Activated CD4-positive, alpha-beta T cell treated with anti-CD3 and anti-CD28 coated beads for 36 hours (primary cell): ENCODE results near the gene MACROD1. TPM values are rescaled to one million over a fixed set of nuclear protein-coding genes. Genes with fewer than 3 reads are reported as not detected.

Experiments
- ATAC-seq: fragments of 200-7000 bp; cut with Tn5 transposase; one replicate; pipeline ENCODE4 v1.10.0; 2021; ENCODE audit warnings: mild to moderate bottlenecking, moderate library complexity
- CTCF ChIA-PET: fragments of 350-600 bp; sonication (Branson Sonifier 250); formaldehyde crosslinking; loops from one replicate; lab custom pipeline; 2021; ENCODE audit warnings: antibody characterized with exemption; lab: Charles Lee
- POLR2A ChIA-PET: fragments of 350-600 bp; sonication (Branson Sonifier 250); formaldehyde crosslinking; loops from one replicate; lab custom pipeline; 2021; ENCODE audit warnings: antibody characterized with exemption, inconsistent platforms; lab: Charles Lee
- DNase-seq: peaks from one replicate; pipeline ENCODE4 v3.0.0-alpha.2; 2020
- H3K27ac Mint-ChIP-seq: one replicate; pipeline ENCODE4 v1.8.0; 2021; ENCODE audit warnings: mixed read lengths
- H3K27me3 Mint-ChIP-seq: one replicate; pipeline ENCODE4 v1.8.0; 2021; ENCODE audit warnings: mixed read lengths
- H3K36me3 Mint-ChIP-seq: one replicate; pipeline ENCODE4 v1.8.0; 2021; ENCODE audit warnings: low read depth, mixed read lengths
- H3K4me1 Mint-ChIP-seq: one replicate; pipeline ENCODE4 v1.8.0; 2021; ENCODE audit warnings: mixed read lengths
- H3K4me3 Mint-ChIP-seq: one replicate; pipeline ENCODE4 v1.8.0; 2021; ENCODE audit warnings: mild to moderate bottlenecking, moderate library complexity, mixed read lengths
- H3K9me3 Mint-ChIP-seq: one replicate; pipeline ENCODE4 v1.8.0; 2021; ENCODE audit warnings: low read depth, mixed read lengths
- intact Hi-C, 2 experiments: fragments of 100-400 bp; cut with DNase I in 1 of 2; cut with micrococcal nuclease in 1 of 2; formaldehyde crosslinking; loops; one replicate each; pipeline versions ENCODE4 v1.14.2 to v1.15.1; 2022 to 2024; cut with DNase I, micrococcal nuclease
- total RNA-seq, 2 experiments: library from RNA; stranded (reverse); gene quantifications; one replicate each; pipeline ENCODE4 v1.2.3, GENCODE V29; 2021

The MACROD1 gene
- total RNA-seq, 2 experiments from 2014 or later: 26.4 to 28.6 TPM

DNA sequence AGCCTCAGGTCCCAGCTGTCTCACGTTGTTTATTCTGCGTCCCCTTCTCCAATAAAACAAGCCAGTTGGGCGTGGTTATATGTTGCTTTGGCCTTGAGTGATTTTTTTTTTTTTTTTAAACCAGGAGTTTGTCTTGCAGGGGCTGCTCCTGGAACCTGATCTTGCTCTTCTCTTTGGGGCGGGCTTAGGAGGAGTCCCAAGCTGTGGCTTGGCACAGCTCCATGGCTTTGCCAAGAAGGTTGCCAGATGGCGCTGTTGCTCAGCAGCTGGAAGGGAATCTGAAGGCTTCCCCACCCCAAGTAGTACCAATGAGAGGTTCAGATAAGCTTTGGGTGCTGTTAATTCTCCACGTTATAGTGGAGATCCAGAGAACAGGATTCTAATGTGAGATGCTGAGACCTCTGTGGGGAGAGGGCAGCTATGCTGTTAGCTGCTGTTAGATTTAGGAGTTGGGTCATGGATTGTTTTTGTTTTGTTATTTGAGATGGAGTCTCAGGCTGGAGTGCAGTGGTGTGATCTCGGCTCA, 38.6 kb upstream of the MACROD1 start:
- Mint-ChIP-seq H3K27ac (peak overlapping the region; percentile 79), H3K4me3 (peak overlapping the region; percentile 33), H3K36me3 (peaks cover 81% of the 10 kb centered on the region), H3K4me1 (peaks cover 41% of the 10 kb centered on the region), H3K27me3 (no peaks in the 10 kb centered on the region), H3K9me3 (no peaks in the 10 kb centered on the region)
- DNase-seq: peak; percentile 90
- POLR2A ChIA-PET: interaction anchor here (0.7 to 1.7 kb wide), 9 partner anchors 17 to 1571 kb away, joined by 3 to 9 read pairs (median 5); partner anchors contain the start of genes FKBP2, PRDX5 and STIP1
- ATAC-seq: peak; percentile 30
- CTCF ChIA-PET: interaction anchor here (0.6 to 7.3 kb wide), 30 partner anchors 10 to 657 kb away, joined by 3 to 111 read pairs (median 4); partner anchors contain the start of genes BAD, CATSPERZ, ESRRA and FKBP2
- intact Hi-C loops: loop anchor here (1.0 kb wide), 2 partner anchors 46 to 100 kb away; no protein-coding TSS in a partner anchor

DNA sequence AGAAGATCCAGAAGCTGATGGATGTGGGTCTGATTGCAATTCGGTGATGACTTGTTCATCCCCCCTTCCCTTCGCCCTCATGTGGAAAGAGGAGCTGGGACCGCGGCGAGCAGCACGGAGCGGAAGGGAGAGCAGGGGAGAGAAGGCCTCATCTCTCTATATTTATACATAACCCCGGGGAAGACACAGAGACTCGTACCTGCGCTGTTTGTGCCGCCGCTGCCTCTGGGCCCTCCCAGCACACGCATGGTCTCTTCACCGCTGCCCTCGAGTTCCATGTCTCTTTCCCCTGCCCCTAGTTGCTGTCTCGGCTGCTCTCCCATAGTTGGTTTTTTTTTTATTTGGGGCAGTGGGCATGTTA, 38.1 kb upstream of the MACROD1 start:
- H3K4me3 Mint-ChIP-seq: no peak overlapping the region

DNA sequence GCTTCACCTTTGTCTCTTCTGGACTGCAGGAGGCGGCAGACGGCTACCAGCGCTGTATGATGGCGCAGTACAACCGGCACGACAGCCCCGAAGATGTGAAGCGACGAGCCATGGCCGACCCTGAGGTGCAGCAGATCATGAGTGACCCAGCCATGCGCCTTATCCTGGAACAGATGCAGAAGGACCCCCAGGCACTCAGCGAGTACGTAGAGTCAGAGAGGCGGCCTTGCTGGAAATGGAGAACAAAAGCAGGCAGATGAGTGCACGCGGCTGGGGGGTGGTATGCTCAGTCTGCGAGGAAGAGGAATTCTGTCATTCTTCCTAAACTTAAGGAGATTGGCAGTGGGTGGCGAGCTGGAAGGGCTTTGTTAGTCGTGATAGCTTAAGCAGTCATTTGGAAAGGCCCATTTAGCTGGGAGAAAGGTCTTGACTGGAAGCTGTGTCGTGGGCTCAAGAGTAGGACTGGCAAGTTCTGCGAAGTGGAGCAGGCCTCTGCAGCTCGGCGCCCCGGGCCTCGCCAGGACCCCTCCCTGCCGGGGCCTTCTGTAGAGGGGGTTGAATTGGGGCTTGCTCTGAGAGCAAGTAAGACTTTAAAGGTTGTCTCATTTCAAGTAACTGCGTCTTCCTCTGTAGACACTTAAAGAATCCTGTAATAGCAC, 37.6 kb upstream of the MACROD1 start:
- peaks cover 33% of the 10 kb centered on the region for H3K4me1 Mint-ChIP-seq
- no peak overlapping the region for H3K27ac Mint-ChIP-seq
- no peaks in the 10 kb centered on the region for H3K9me3 Mint-ChIP-seq
- CTCF ChIA-PET: interaction anchor here (0.9 to 7.3 kb wide), 9 partner anchors 14 to 114 kb away, joined by 3 to 111 read pairs (median 5); partner anchors contain the start of genes BAD, CATSPERZ, ESRRA and PRDX5
- DNase-seq (no peak), ATAC-seq (no peak)
- POLR2A ChIA-PET: interaction anchor here (1.7 kb wide), 1 partner anchor 101 kb away, joined by 9 read pairs; no protein-coding TSS in a partner anchor
- no peak overlapping the region for H3K4me3 Mint-ChIP-seq
- H3K36me3 Mint-ChIP-seq: peaks cover 76% of the 10 kb centered on the region
- intact Hi-C loops: loop anchor here (1.0 kb wide), 2 partner anchors 47 to 101 kb away; no protein-coding TSS in a partner anchor
- no peaks in the 10 kb centered on the region for H3K27me3 Mint-ChIP-seq

More for the DNA sequence above, 38.1 kb upstream of the MACROD1 start:
- POLR2A ChIA-PET: interaction anchor here (0.7 to 1.7 kb wide), 5 partner anchors 16 to 114 kb away, joined by 3 to 9 read pairs (median 4); partner anchors contain the start of genes PRDX5 and STIP1
- CTCF ChIA-PET: interaction anchor here (0.7 to 7.3 kb wide), 26 partner anchors 10 to 658 kb away, joined by 3 to 111 read pairs (median 5); partner anchors contain the start of genes BAD, CATSPERZ, ESRRA and FKBP2
- ATAC-seq (no peak), DNase-seq (no peak)
- peaks cover 78% of the 10 kb centered on the region for H3K36me3 Mint-ChIP-seq
- H3K27me3 Mint-ChIP-seq: no peaks in the 10 kb centered on the region
- no peaks in the 10 kb centered on the region for H3K9me3 Mint-ChIP-seq
- intact Hi-C loops: loop anchor here (1.0 kb wide), 2 partner anchors 46 to 100 kb away; no protein-coding TSS in a partner anchor
- H3K27ac Mint-ChIP-seq: peak overlapping the region; percentile 79
- H3K4me1 Mint-ChIP-seq: peaks cover 38% of the 10 kb centered on the region

DNA sequence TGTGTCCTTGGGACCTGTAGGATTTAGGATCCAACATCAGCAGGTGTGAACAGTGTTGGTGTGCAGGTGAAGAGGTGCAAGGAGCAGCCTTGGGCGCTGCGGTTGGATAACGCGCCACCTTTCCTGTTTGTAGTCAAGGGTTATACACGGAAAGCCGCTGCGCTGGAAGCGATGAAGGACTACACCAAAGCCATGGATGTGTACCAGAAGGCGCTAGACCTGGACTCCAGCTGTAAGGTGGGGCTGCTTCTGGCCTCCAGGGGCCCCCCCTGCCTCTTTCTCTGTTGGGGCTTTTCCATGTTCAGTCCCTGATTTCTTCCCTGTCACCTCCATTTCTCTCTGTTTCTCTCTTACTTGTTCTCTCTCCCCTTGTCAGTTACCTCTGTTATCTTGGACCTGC, 37.1 kb upstream of the MACROD1 start:
- no peaks in the 10 kb centered on the region for H3K27me3 Mint-ChIP-seq
- H3K27ac Mint-ChIP-seq: no peak overlapping the region
- no peak overlapping the region for H3K4me3 Mint-ChIP-seq
- no peaks in the 10 kb centered on the region for H3K9me3 Mint-ChIP-seq
- H3K4me1 Mint-ChIP-seq: peaks cover 31% of the 10 kb centered on the region
- peaks cover 72% of the 10 kb centered on the region for H3K36me3 Mint-ChIP-seq
- no peak for ATAC-seq
- intact Hi-C loops: no loop called here
- POLR2A ChIA-PET: no interaction called here
- CTCF ChIA-PET: interaction anchor here (0.9 to 7.3 kb wide), 4 partner anchors 17 to 100 kb away, joined by 4 to 111 read pairs (median 22); partner anchors contain the start of genes CATSPERZ, ESRRA and STIP1
- DNase-seq: no peak

DNA sequence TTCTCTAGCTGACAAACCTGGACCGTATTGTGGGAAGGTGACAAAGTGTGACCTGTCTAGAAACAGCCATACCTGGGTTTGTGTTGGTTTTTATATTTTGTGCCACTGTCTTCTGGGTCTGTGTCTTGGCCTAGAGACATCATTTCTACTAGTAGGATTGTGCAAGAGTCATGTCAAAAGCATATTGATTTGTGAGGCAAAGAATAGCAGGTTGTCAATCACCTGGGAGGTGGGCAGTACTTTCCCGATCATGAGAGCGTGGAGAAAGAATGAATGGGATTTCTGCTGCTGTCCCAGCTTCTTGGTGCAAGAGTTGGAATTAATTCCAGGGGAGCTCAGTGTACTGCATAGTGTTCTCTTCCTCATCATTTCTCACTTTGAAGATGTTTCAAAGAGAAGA, 35.6 kb upstream of the MACROD1 start:
- ChIA-PET POLR2A (no interaction called here), CTCF (interaction anchor here (0.6 kb wide), 1 partner anchor 50 kb away, joined by 3 read pairs; no protein-coding TSS in a partner anchor)
- intact Hi-C loops: no loop called here
- Mint-ChIP-seq H3K4me3 (no peak overlapping the region), H3K27me3 (no peaks in the 10 kb centered on the region), H3K4me1 (peaks cover 28% of the 10 kb centered on the region), H3K9me3 (no peaks in the 10 kb centered on the region), H3K27ac (peak overlapping the region; percentile 19), H3K36me3 (peaks cover 69% of the 10 kb centered on the region)
- ATAC-seq (no peak), DNase-seq (no peak)

DNA sequence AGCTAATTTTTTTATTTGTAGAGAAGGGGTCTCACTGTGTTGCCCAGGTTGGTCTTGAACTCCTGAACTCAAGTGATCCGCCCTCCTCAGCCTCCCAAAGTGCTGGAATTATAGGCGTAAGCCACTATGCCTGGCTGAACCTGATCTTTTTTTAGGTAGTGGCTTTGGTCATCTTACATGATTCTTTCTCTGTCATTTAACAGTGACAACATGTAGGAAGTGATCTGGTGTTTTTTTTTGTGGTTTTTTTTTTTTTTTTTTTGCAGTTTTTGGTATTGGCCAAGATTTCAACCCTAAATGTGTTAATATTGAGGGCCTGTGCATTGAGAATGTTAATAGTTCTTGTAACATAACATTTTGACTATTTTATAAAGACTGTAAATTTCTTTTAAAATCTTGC, 32.6 kb upstream of the MACROD1 start:
- intact Hi-C loops: no loop called here
- ChIA-PET CTCF (no interaction called here), POLR2A (no interaction called here)
- no peak for ATAC-seq
- H3K4me1 Mint-ChIP-seq: peaks cover 6% of the 10 kb centered on the region
- no peak for DNase-seq
- no peaks in the 10 kb centered on the region for H3K27me3 Mint-ChIP-seq
- no peaks in the 10 kb centered on the region for H3K9me3 Mint-ChIP-seq
- H3K36me3 Mint-ChIP-seq: peaks cover 73% of the 10 kb centered on the region
- H3K4me3 Mint-ChIP-seq: no peak overlapping the region
- no peak overlapping the region for H3K27ac Mint-ChIP-seq

DNA sequence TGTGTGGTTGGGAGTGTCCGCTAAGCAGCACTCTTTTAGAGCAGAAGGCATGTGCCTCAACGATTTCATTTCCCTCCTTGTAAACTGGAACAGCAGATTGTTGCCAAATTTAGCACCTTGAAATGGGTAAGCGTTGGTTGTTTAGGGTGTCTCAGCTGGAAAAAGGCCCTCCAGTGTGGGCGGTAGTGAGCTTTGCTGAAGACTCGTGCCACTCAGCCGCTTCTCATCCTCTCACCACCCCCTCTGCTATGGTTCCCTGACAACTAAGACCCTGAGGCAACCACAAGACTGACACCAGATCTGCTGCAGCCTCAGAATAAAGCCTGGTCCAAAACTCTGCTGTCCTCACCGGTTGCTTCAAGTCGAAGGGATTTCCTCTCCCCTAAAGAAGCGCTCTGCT, 30.7 kb upstream of the MACROD1 start:
- ATAC-seq (no peak), DNase-seq (no peak)
- ChIA-PET CTCF (interaction anchor here (0.9 to 7.1 kb wide), 2 partner anchors 9 to 40 kb away, joined by 4 to 40 read pairs; partner anchors contain the start of gene FERMT3), POLR2A (interaction anchor here (0.7 kb wide), 1 partner anchor 11 kb away, joined by 3 read pairs; no protein-coding TSS in a partner anchor)
- Mint-ChIP-seq H3K4me1 (peaks cover 8% of the 10 kb centered on the region), H3K4me3 (no peak overlapping the region), H3K27me3 (no peaks in the 10 kb centered on the region), H3K27ac (peak overlapping the region; percentile 67), H3K36me3 (peaks cover 73% of the 10 kb centered on the region), H3K9me3 (no peaks in the 10 kb centered on the region)
- intact Hi-C loops: no loop called here

DNA sequence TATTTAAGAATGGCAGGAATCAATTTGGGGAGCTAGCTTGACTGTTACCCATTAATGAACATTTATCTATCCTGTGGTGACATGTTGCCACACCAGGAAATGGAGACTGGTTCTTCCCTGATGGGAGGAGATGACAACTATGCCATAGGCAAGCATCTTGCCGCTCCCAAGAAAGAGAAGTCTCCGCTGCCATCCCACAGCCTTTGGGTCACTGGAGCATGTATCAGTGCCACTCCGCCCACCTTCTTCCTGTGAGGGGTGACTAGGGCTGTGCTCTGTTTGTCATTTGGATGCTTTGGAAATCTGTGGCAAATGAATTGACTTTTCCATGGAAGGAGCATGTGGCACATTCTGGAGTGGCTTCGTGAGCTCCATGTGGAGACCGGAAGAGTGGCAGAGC, 26.5 kb upstream of the MACROD1 start:
- intact Hi-C loops: no loop called here
- H3K4me3 Mint-ChIP-seq: no peak overlapping the region
- peaks cover 31% of the 10 kb centered on the region for H3K4me1 Mint-ChIP-seq
- ATAC-seq (no peak), DNase-seq (no peak)
- POLR2A ChIA-PET: no interaction called here
- no peaks in the 10 kb centered on the region for H3K27me3 Mint-ChIP-seq
- CTCF ChIA-PET: interaction anchor here (0.6 to 7.1 kb wide), 2 partner anchors 14 to 120 kb away, joined by 4 to 40 read pairs; partner anchors contain the start of gene FERMT3
- peak overlapping the region; percentile 31 for H3K27ac Mint-ChIP-seq
- H3K9me3 Mint-ChIP-seq: no peaks in the 10 kb centered on the region
- H3K36me3 Mint-ChIP-seq: peaks cover 66% of the 10 kb centered on the region

DNA sequence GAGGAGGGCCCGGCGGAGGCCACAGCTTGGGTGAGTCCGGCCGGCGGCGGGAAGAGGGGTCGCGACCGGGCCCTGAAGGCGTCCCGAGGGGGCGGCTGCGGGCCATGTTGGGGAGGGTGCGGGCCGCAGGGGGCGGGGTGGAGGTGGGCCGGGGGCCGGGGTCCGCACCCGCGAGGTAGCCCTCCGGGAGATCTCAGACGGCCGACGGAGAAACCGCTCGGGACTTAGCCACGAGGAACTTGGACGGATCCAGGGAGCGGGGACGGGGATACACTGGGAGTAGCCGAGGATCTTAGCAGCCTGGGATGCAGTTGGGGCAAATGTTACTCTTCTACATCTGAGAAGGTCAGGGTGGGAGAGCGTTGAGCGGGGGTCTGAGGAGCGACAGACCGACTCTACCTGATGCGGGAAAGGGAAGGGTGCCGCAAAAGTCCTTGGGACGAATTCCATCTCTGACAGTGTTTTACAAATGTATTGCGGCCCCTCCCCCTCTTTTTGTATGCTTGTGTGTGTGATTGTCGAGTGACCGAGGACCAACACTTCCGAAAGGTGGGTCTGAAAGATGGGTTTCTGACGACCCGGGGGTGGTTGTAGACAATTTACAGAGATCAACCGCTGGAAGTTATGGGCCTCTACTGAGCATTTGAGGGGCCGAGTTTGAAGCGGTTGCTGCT, 20.7 kb upstream of the MACROD1 start:
- Mint-ChIP-seq H3K4me3 (no peak overlapping the region), H3K27me3 (no peaks in the 10 kb centered on the region), H3K4me1 (peaks cover 43% of the 10 kb centered on the region), H3K27ac (no peak overlapping the region), H3K36me3 (peaks cover 17% of the 10 kb centered on the region), H3K9me3 (no peaks in the 10 kb centered on the region)
- DNase-seq (peak; percentile 64), ATAC-seq (no peak)
- ChIA-PET CTCF (interaction anchor here (0.5 to 3.9 kb wide), 5 partner anchors 19 to 1336 kb away, joined by 3 to 40 read pairs (median 3); partner anchors contain the start of genes FERMT3, PRDX5 and TRMT112), POLR2A (interaction anchor here (0.6 to 2.3 kb wide), 12 partner anchors 11 to 1346 kb away, joined by 3 to 24 read pairs (median 5); partner anchors contain the start of genes FERMT3, NUDT22, PPP1R14B and PRDX5)
- intact Hi-C loops: loop anchor here (1.0 to 10.0 kb wide), 11 partner anchors 20 to 1459 kb away; partner anchors contain the start of genes NUDT22 (in 2 of the 2), TRPT1 (in 2 of the 2), ESRRA (in 1 of the 2) and FERMT3 (in 1 of the 2)

DNA sequence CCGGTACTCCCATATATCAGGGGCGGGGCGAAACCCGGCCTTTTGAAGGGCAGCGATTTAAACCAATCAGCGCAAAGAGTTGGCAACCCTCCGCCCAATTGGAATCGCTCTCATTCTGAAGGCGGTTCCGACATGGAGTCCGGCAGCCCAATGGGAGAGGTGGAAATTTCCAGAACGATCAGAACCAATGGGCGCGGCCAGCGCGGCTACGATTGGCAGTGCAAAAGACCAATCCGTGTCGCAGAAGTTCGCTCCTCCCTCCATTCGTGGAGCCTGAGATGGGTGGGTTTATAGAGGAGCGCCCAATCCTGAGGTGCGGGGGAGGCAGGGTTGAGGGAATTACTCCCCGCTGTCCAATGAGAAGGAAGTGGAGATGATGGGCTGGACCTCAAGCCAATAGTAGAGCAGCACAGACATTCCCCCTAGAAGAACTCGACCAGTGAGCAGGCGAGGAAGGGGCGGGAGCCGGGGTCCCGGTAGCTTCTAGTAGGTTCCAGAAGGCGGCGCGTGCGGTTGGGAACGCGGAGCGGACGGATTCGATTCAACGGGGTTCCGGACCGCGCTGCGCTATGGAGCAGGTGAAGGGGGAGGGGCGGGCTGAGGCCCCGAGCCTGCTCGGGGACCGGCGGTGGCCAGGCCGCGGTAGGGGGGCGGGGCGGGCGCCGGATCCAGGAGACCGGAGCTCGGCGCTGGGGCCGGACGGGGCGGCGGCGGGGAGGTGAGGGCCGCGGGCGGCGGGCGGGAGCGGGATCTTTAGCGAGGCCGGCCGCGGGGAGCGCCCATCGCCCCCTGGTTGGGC, 20.0 kb upstream of the MACROD1 start, which contains the start of gene STIP1:
STIP1 (plus strand) TSS at position 479 of the 799 bp plus-strand sequence; CDS start at position 570, 91 bp downstream.
- ATAC-seq (peak; percentile 92), DNase-seq (peak; percentile 99)
- no peak within 1 kb of the TSS for H3K4me3 Mint-ChIP-seq
- H3K27ac Mint-ChIP-seq: peak within 1 kb of the TSS; percentile 92
- intact Hi-C loops: loop anchor here (1.0 to 10.0 kb wide), 18 partner anchors 19 to 1459 kb away; partner anchors contain the start of genes ESRRA (in 2 of the 2), MACROD1 (in 2 of the 2), NUDT22 (in 2 of the 2) and TRPT1 (in 2 of the 2)
- ChIA-PET POLR2A (interaction anchor here (1.0 to 2.3 kb wide), 10 partner anchors 10 to 504 kb away, joined by 3 to 24 read pairs (median 4); partner anchors contain the start of genes FERMT3, NUDT22, PPP1R14B and PRDX5), CTCF (interaction anchor here (0.5 to 3.9 kb wide), 7 partner anchors 10 to 287 kb away, joined by 3 to 40 read pairs (median 5); partner anchors contain the start of genes FERMT3, FKBP2, PRDX5 and TRMT112)
- H3K9me3 Mint-ChIP-seq: no peaks in the 10 kb centered on the region
- H3K36me3 Mint-ChIP-seq: peaks cover 17% of the 10 kb centered on the region
- peaks cover 42% of the 10 kb centered on the region for H3K4me1 Mint-ChIP-seq
- H3K27me3 Mint-ChIP-seq: no peaks in the 10 kb centered on the region
